HG03457 (cell line): ENCODE measurements around the gene WWP2.

ENCODE experiments used
- ATAC-seq: cut with Tn5 transposase; IDR thresholded peaks from one replicate; pipeline ENCODE4 v1.9.1; 2021; ENCODE audit warnings: moderate number of reproducible peaks; ENCODE audit not compliant: unreplicated experiment

Gene WWP2

DNA sequence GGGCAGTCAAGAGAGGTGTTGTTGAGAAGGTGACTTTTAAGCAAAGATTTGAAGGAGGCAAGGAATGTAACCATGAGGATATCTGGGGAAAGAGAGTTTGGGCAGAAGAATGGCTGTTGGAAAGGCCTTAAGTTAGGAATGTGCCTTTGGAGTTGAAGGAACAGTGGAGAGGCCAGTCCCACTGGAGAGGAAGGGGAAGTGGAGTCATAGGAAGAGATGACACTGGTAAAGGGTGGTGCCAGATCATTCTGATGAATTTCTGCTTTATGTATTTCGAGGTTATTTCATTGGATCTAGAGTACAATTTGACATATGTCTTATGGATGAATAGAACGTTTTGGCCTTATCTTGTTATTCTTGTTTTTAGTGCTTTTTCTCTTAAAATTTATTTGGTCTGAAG, 93.5 kb downstream of the WWP2 start:
- no peak for ATAC-seq

DNA sequence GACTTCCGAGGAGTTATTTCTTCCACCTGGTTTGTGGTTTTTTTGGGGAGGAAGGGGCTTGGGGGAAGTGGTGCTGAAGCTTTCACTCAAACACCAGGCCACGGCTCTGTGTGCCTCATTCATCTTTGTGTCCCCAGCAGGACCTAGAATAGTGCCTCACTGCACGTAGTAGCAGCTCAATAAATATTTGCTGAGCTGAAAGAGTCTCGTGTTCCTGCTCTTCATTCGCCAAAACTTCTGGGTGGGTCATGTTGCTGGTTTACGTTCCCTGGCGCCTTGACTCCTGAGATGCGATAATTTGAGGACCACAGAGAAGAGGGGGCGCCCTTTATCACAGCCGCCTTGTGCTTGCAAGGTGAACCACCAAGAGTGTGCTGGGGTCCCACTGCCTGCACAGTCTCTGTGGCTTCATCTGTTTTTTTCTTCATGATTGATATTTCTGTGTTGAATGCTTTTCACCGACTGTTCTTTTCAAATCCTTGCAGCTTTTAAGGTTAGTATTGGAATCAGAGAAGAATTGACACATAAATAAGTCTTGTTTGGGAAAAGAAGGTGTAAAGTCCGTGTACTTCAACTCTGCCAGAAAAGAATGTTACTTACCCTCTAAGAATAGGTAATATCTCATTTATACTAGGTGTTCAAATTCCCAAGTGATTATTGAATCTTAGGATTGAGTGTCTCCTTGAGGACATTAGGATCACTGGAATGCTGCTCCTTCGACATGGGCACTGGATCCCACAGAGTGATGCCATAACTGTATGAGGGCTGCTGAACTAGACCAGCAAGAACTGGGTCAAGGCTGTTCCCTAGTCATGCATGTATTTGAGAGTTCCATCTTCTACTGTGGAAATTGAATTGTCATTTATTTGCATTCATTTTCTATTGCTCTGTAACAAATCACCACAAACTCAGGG, 96.3 kb downstream of the WWP2 start:
- no peak for ATAC-seq

DNA sequence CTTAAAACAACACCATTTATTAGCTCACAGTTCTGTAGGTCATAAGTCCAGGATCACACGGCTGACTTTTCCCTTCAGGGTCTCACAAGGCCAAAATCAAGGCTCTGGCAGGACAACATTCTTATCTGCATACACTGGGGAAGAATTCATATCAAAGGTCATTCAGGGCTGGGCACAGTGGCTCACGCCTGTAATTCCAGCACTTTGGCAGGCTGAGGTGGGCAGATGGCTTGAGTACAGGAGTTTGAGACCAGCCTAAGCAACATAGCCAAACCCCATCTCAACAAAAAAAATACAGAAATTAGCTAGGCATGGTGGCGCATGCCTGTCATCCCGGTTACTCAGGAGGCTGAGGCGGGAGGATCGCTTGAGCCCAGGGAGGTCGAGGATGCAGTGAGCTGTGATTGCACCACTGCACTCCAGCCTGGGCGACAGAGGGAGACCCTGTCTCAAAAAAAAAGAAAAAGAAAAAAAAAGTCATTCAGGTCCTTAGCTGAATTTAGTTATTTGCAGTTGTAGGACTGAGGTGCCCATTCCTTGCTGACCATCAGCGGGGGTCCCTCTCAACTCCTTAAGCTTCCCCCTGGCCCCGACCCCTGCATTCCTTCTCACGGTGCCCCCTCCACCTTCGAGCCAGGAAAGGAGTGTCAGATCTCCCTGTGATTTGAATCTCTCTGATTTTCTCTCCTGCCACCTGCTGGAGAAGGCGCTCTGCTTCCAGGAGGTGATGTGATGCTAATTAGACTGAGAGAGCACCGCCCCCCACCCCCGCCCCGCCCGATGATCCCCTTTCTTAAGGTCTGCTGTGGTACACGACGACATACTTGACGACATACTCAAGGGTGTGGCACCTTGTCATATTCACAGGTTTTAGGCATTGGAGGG, 97.2 kb downstream of the WWP2 start:
- ATAC-seq = no peak

DNA sequence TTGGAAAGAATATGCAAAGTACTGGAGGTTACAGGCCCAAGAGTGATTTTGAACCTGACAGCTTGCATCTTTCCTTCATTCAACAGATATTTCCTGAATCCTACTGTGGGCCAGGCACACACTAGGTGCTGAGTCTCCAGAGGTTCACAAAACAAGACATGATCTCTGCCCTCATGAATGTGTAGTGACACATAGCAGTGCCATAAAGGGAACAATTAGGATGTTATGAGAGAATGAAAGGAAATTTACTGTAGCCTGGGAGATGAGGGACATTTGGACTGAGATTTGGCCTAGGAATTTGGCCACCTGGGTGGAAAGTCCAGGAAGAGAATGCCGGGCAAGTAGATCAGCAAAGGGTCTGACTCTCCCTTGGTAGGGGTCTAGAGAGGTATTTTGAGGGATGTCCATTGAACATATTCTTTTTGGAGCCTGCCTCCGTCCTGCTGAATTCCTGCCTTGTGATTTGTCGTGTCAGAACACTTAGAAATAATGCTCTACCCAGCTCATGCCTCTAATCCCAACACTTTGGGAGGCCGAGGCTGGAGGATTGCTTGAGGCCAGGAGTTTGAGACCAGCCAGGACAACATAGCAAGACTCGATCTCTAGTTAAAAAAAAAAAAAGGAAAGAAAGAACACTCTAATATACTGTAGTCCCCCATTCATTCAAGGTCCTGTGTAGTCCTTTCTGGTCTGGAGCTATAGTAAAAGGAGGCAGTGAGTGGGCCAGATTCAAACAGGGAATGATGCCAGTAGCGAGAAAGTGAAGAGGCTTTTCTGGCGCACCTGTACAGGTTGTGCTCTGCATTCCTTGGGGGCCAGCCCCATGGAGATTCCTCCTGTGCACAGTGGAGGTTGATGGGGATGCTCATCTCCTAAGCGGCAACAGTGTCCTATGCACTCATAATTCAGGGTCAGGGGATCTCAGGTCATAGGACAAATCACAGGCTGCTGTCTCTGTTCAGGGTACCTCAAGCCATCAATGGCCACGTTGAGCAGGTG, 98.4 kb downstream of the WWP2 start:
- ATAC-seq = no peak

- no peak for ATAC-seq
Measured at GRCh38 chr16:69861292-69862030, 99.3 kb downstream of the WWP2 start.

- ATAC-seq = no peak
Measured at GRCh38 chr16:69863401-69864281, 101.5 kb downstream of the WWP2 start.

DNA sequence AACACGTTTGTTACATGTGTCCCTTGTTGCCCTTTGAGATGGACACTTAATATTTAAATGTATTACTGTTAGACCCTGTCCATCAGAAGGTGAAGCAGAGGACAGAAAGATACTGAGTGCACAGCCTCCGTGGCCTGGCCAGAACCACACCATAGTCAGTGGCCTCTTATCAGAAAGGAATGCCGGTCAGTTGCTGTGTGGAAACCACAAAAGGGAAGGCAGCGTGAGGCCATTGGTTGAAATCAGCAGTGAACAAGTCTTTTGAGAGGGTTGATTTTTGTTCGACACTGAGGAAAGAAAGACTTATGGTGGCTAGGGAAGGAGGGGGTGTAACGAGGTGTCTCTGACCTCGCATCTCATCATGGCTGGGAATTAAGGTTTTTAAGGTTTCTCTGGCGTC, 103.6 kb downstream of the WWP2 start:
- no peak for ATAC-seq

DNA sequence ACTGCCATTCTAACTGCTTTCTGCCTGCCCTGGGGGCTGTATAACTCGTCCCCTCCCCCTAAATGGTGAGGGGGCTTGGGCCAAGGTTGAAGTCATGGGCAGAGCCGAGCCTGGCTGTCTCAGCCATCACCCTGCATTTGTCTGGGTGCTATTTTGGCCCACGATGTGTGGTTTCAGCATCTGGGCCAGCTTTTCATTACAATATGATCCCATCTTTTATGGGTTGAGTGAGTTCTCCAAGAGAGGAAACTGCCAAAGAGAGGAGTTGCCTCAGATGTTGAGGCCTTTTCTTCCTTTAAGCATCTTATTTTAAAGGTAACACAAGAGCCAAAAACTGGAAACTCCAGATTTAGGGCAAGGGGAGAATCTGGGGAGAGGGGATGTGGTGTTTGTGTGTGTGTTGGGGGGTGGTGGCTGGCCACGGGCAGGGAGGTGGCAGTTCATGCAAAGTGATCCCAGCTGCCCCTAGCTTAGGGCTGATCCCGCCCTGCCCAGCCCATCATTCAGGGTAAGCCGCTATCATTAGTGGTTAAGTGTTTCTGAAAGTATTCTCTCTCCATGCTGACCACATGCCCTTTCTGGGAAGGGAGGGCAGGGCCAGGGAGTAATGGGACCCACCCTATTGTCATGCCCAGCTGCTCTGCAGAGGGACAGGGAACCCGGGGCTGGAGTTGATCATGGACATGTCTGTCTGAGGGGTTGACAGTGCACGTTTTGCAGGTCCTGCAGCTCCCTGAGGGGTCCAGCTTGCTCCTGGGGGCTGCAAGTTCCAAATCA, 105.8 kb downstream of the WWP2 start:
- no peak for ATAC-seq

- no peak for ATAC-seq
Measured at GRCh38 chr16:69870761-69871160, 108.6 kb downstream of the WWP2 start.

- ATAC-seq = no peak
Measured at GRCh38 chr16:69871708-69872107, 109.6 kb downstream of the WWP2 start.

- no peak for ATAC-seq
Measured at GRCh38 chr16:69872888-69873287, 110.8 kb downstream of the WWP2 start.

DNA sequence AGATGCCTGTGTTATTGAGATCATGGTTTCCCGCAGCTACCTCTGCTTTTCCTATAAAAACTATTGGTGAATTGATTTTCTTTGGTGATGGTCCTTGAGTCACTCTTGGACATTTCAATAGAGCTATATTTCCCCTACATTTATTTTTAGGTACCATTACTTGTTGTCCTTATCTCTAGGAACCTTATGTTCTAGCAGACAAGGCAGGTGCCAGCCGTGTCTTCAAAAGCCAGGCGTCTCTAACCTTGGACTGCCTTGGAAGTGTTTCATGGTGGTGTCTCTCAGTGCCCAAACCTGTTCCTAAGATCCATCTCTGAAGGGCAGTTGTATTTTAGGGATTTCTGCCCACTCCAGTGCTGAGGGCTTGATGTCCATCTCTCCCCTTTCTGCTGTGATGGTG, 111.7 kb downstream of the WWP2 start:
- ATAC-seq = no peak

- no peak for ATAC-seq
Measured at GRCh38 chr16:69874271-69874670, 112.1 kb downstream of the WWP2 start.

- ATAC-seq = no peak
Measured at GRCh38 chr16:69880640-69881133, 118.6 kb downstream of the WWP2 start.

DNA sequence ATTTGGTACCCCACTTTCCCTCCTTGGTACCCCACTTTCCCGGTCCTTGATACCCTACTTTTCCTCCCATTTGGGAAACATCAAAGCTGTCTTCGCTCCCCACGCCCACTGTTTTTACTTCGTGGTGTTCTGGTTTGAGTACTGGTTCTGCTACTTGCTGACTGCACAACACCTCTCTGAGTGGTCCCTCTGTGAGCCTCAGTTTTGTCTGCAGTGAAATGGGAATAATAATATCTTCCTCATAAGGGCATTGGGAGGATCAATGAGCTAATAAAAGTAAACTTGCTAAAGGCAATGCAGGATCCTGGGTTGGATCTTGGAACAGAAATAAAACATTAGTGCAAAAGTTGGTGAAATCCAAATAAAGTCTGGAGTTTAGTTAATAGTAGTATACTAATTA, 119.0 kb downstream of the WWP2 start:
- ATAC-seq = no peak

DNA sequence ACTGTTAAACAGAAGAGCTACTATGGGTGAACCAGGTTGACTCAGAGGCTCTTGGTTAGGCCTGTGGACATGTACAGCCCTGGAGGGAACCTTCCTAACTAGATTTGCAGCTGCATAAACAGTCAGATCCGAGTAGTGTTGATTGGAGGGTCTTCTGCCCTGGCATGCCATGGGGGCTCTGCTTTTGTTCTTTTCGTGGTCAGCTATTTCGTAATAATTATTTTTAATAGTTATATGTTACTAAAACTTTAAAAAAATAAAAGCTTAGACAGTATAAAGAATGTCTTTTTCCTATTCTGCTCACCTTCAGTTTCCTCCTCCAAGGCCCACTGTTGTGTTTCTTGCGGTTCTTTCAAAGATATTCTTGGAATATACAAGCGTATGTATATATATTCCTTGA, 121.6 kb downstream of the WWP2 start:
- no peak for ATAC-seq

DNA sequence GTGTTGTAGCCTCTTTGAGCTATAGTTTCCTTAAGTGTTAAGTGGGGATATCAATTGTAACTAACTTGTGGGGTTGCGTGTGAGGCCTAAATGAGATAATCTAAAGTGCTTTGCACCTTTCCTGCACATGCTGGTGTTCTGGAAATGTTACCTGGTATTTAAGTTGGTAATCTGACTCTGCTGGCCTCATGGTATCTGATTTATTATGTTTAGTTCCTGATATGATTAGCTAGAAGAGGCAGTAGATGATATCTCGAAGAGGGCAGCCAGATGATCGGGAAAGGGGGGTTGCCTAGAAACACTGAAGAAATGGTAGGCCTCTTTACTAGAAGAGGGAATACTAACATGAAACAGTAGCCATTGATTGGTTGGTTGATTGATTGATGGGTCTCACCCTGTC, 123.6 kb downstream of the WWP2 start:
- ATAC-seq = no peak

- ATAC-seq = no peak
Measured at GRCh38 chr16:69886726-69887125, 124.6 kb downstream of the WWP2 start.
